ACC112 (cell line): ENCODE measurements around the gene S100A9.

Experiments used
- H2AFZ ChIP-seq: fragments of 200-600 bp; sonication (generic); one replicate; pipeline ENCODE4 v1.6.0; 2017; ENCODE audit warnings: antibody characterized with exemption, low read length; ENCODE audit not compliant: unreplicated experiment
- H3K27ac ChIP-seq: fragments of 200-600 bp; sonication (generic); 2 replicates; pipeline ENCODE4 v1.5.1; 2014; ENCODE audit warnings: low read depth, mild to moderate bottlenecking, antibody characterized with exemption, low read length, moderate library complexity
- H3K27me3 ChIP-seq: fragments of 200-600 bp; sonication (generic); 2 replicates; pipeline ENCODE4 v1.6.1; 2014; ENCODE audit warnings: mild to moderate bottlenecking, antibody characterized with exemption, low read length, moderate library complexity, mixed read lengths; ENCODE audit not compliant: insufficient read depth
- H3K36me3 ChIP-seq: fragments of 200-600 bp; sonication (generic); 2 replicates; pipeline ENCODE4 v1.6.1; 2016; ENCODE audit warnings: mild to moderate bottlenecking, antibody characterized with exemption, low read length, moderate library complexity, mixed read lengths; ENCODE audit not compliant: insufficient read depth
- H3K4me1 ChIP-seq: fragments of 200-600 bp; sonication (generic); one replicate; pipeline ENCODE4 v1.6.1; 2016; ENCODE audit warnings: low read length, mixed read lengths; ENCODE audit not compliant: insufficient read depth, unreplicated experiment, control insufficient read depth
- H3K4me3 ChIP-seq: fragments of 200-600 bp; sonication (generic); 2 replicates; pipeline ENCODE4 v1.5.1; 2014; ENCODE audit warnings: mild to moderate bottlenecking, low read depth, low read length
- H3K79me2 ChIP-seq: fragments of 200-600 bp; sonication (generic); one replicate; pipeline ENCODE4 v1.6.0; 2016; ENCODE audit warnings: low read length; ENCODE audit not compliant: control insufficient read depth, unreplicated experiment, insufficient read depth

The S100A9 gene

DNA sequence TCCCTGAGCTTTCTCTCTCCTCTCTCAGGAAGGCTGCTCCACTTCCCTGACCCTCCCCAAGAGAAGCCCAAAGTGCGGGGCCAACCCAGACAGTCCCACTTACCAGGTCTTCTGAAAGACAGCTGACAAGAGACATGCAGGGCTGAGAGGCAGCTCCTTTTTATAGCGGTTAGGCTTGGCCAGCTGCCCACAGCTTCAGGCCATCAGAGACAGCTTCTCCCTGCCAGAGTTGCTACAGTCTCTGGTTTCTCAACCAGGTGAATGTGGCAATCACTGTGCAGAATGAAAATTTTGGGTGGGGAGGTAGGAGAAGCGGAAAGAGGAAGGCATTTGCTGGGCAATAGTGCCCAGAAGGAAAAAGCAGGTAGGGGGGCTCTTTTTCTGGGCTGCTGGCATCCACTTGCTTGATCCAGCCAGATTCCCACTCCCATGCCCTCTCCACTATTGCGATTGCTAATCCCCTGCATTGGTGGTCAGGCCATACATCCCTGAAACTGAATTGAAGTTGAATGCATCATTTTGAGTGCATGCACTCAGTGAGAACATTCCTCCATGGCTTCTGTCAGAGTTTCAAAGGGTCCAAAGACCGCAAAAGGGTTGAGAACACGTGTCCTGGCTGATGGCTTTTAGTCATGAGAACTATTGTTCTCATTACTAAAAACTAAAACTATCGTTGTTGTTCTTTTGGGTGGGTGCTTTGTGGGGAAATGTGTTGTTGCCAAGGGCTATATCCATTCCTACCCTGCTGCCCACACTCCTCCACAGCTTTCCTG, 33.5 kb downstream of the S100A9 start, which contains the start of gene S100A8:
S100A8 (minus strand) TSS at position 136 of the 773 bp plus-strand sequence. CDS start 538 bp downstream, outside the sequence.
- H3K27ac ChIP-seq = no peak within 1 kb of the TSS
- H2AFZ ChIP-seq = no peak within 1 kb of the TSS
- no peaks in the 10 kb centered on the region for H3K4me1 ChIP-seq
- H3K4me3 ChIP-seq = no peak within 1 kb of the TSS
- H3K27me3 ChIP-seq = peaks cover 59% of the 10 kb centered on the region
- H3K36me3 ChIP-seq = no peaks in the 10 kb centered on the region
- H3K79me2 ChIP-seq = no peaks in the 10 kb centered on the region

GRCh38 chr1:153392258-153392657, 34.6 kb downstream of the S100A9 start:
- no peaks in the 10 kb centered on the region for H3K4me1 ChIP-seq
- H3K27me3 ChIP-seq = peaks cover 68% of the 10 kb centered on the region
- no peak overlapping the region for H3K27ac ChIP-seq
- no peak overlapping the region for H3K4me3 ChIP-seq
- no peaks in the 10 kb centered on the region for H3K36me3 ChIP-seq
- no peaks in the 10 kb centered on the region for H3K79me2 ChIP-seq
- no peak overlapping the region for H2AFZ ChIP-seq

DNA sequence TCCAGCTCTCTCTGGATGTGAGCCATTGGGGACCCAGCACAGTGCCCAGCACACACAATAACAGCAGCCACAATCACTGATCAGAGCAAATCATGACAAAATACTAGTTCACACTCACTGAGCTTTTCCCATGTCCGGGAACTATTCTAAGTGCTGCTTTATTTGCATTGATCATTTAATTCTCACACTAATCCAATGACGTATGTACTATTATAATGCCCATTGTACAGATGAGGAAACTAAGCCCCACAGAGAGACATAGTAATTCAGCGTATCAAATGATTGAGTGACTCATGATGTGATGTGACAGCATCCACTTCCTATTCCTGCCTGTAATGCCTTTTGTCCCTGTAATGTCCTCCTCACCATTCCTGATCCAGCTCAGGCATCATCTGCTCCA, 35.2 kb downstream of the S100A9 start:
- no peaks in the 10 kb centered on the region for H3K4me1 ChIP-seq
- H3K27me3 ChIP-seq = peaks cover 74% of the 10 kb centered on the region

DNA sequence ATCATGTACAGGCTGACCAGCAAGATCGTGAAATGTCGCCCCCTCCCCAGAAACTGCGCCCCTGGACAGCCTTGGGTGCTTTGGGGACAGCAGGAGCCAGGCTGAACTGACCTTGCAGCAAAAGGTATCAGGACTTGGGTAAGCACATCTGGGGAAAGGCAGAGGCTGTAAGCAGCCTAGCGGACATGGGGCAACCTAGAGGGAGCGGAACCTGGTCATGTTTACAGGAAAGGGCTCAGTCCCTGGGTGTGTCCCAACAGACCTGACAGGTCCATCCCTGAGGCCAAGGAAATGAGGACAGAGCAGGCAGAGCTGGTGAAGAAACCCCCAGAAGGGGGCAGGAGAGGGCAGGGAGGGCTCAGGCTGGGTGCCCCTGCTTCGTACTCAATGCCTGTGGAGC, 36.3 kb downstream of the S100A9 start:
- H2AFZ ChIP-seq = no peak overlapping the region
- no peaks in the 10 kb centered on the region for H3K4me1 ChIP-seq
- H3K27ac ChIP-seq = no peak overlapping the region
- peaks cover 82% of the 10 kb centered on the region for H3K27me3 ChIP-seq
- H3K4me3 ChIP-seq = no peak overlapping the region
- no peaks in the 10 kb centered on the region for H3K79me2 ChIP-seq
- H3K36me3 ChIP-seq = no peaks in the 10 kb centered on the region

More for the DNA sequence above, 35.2 kb downstream of the S100A9 start:
- Histone ChIP-seq H3K27ac (no peak overlapping the region), H3K36me3 (no peaks in the 10 kb centered on the region), H3K4me3 (no peak overlapping the region), H3K79me2 (no peaks in the 10 kb centered on the region), H2AFZ (no peak overlapping the region)

GRCh38 chr1:153394391-153394790, 36.7 kb downstream of the S100A9 start:
- Histone ChIP-seq H3K27ac (no peak overlapping the region), H3K4me1 (no peaks in the 10 kb centered on the region), H3K79me2 (no peaks in the 10 kb centered on the region), H3K36me3 (no peaks in the 10 kb centered on the region), H2AFZ (no peak overlapping the region), H3K4me3 (no peak overlapping the region), H3K27me3 (peaks cover 82% of the 10 kb centered on the region)

DNA sequence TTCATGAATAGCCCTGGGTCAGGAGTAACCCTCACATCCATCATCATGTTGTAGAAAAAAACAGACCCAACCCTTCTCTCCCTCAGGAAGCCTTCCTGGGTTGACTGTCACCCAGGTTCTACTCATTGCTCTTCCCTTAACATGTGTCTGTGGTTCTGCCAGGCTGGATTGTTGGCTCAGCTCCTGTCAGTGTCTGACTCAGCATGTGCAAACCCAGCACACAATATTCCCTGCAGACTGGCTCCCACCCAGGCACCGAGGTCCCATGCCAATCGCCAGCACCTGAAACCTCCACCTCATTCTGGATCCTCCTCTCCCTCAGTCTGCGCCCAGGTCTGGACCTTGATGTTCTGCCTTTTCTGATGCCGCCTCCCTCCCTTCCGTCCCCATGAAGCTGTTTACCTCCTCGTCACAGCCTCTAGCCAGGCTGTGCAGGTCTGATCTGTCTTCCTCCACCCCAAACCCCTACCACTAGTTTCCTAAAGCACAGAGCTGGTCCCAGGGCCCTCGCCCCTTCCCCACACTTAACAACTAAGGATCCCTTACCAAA, 37.6 kb downstream of the S100A9 start:
- Histone ChIP-seq H3K79me2 (no peaks in the 10 kb centered on the region), H3K27me3 (peaks cover 80% of the 10 kb centered on the region), H3K4me1 (no peaks in the 10 kb centered on the region), H3K4me3 (no peak overlapping the region), H3K36me3 (no peaks in the 10 kb centered on the region), H3K27ac (no peak overlapping the region), H2AFZ (no peak overlapping the region)

DNA sequence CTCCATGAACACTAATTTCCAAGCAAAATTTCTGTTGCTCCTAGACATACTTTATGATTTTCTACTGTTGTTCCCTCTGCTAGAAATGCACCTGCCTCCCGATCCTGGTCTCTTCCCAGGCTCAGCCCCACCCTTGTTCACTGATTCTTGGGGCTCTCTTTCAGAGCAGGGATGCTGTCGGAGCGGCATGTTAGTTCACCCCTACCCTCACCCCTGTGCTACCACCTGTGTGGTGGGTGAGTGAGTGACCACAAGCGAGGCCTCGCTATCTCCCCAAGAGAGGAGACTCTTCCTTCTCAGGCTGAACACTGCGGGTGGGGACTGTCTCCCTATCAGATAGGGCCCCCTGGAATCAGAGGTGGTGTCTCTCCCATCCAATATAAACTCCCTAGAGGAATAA, 38.1 kb downstream of the S100A9 start:
- H3K27ac ChIP-seq = no peak overlapping the region
- H3K79me2 ChIP-seq = no peaks in the 10 kb centered on the region
- no peaks in the 10 kb centered on the region for H3K36me3 ChIP-seq
- peaks cover 80% of the 10 kb centered on the region for H3K27me3 ChIP-seq
- no peak overlapping the region for H2AFZ ChIP-seq
- H3K4me3 ChIP-seq = no peak overlapping the region
- H3K4me1 ChIP-seq = no peaks in the 10 kb centered on the region

GRCh38 chr1:153396461-153396860, 38.8 kb downstream of the S100A9 start:
- Histone ChIP-seq H3K36me3 (no peaks in the 10 kb centered on the region), H3K4me1 (no peaks in the 10 kb centered on the region), H3K79me2 (no peaks in the 10 kb centered on the region), H2AFZ (no peak overlapping the region), H3K4me3 (no peak overlapping the region), H3K27ac (no peak overlapping the region), H3K27me3 (peaks cover 81% of the 10 kb centered on the region)

DNA sequence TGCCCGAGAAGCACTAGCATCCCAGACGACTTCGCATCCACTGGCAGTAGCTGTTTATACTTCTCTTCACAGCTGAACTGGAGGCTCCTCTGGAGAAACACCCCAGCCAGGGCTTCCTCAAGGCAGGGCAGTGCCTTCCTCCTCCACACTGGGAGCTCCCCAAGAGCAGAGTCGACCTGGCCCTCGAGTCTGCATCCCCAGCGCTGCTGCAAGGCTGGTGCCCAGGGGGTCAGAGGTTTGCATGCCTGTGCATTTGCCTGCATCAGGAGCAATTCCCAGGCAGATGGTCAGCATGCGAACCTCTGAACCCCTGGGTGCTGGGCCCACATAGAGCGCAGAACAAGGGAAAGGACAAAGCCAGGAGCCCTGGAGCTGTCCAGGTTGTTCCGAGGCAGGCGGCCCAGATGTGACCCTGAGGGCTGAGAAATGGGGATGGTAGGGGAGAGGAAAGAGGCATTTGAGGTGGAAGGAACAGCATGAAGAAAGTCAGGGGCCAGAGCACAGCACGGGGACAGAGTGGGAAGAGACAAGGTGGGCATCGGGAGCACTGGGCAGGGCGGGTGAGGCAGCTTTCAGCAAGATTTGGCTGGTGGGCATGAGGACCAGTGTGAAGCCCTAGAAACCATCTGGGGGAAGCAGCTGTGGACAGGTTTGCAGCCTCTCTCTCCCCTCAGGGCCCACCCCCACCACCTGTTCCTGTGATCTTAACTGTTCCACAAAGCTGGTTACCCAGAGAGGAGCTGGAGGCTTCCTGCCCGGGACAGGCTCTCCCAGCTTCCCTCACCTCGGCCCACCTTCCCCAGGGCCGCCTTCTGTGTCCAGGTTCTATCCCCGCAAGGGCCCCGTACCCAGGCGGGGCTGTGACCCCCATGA, 39.6 kb downstream of the S100A9 start:
- Histone ChIP-seq H3K36me3 (no peaks in the 10 kb centered on the region), H3K27me3 (peaks cover 82% of the 10 kb centered on the region), H3K4me3 (no peak overlapping the region), H3K27ac (no peak overlapping the region), H2AFZ (no peak overlapping the region), H3K79me2 (no peaks in the 10 kb centered on the region), H3K4me1 (no peaks in the 10 kb centered on the region)

DNA sequence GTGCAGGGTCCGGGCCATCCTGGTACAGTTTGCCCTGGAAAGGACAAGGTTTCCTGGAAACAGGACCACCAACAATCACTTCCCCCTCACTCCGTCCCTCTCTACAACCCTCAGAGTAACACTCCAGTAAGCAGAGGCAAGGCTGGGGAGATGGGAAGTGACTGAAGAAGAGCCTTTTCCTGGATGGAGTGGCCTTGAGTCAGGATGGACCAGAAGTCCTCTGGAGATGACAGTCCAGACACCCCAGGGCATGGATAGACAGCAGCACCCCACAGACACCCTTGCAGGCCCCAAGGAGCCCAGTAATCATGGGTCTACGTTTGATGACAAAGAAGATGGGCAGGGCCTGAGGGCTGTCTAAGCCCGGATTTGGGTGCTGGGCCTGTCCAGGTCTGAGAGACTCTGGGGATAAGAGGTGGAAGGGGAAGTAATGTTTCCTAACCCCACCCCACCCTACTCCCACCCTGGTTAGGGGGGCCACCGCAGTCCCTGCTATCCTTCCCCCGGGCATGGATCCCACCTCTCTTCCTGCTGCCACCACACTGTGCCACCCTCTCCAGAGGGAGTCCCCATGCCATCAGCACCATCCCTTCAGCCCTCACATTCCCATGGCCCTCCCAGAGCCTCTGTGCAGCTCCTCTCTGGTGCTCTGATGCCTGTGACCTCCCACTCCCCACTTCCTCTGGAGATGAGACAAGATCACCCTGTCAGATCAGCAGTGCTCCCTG, 40.4 kb downstream of the S100A9 start:
- Histone ChIP-seq H3K27me3 (peaks cover 79% of the 10 kb centered on the region), H3K36me3 (no peaks in the 10 kb centered on the region), H2AFZ (no peak overlapping the region), H3K4me3 (no peak overlapping the region), H3K4me1 (no peaks in the 10 kb centered on the region), H3K79me2 (no peaks in the 10 kb centered on the region), H3K27ac (no peak overlapping the region)
